ENCODE data around the gene TBC1D22A.

The TBC1D22A gene, protein sequence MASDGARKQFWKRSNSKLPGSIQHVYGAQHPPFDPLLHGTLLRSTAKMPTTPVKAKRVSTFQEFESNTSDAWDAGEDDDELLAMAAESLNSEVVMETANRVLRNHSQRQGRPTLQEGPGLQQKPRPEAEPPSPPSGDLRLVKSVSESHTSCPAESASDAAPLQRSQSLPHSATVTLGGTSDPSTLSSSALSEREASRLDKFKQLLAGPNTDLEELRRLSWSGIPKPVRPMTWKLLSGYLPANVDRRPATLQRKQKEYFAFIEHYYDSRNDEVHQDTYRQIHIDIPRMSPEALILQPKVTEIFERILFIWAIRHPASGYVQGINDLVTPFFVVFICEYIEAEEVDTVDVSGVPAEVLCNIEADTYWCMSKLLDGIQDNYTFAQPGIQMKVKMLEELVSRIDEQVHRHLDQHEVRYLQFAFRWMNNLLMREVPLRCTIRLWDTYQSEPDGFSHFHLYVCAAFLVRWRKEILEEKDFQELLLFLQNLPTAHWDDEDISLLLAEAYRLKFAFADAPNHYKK

GRCh38 chr22:46762238-46763050 is at the start of gene TBC1D22A:
Gene TBC1D22A, plus strand, starts transcription at chr22:46762650. Its CDS starts 137 bp downstream, at chr22:46762787.
- H3K9me3 ChIP-seq (ENCODE audit: control insufficient read depth, low read length), result no peaks in the 10 kb centered on the region
- peak within 1 kb of the TSS; percentile 99 for H3K4me3 ChIP-seq (ENCODE audit: low read length)
- H3K36me3 ChIP-seq (ENCODE audit: control insufficient read depth, insufficient read depth, low read length), result no peaks in the 10 kb centered on the region
- no peaks in the 10 kb centered on the region for H3K27me3 ChIP-seq (ENCODE audit: control insufficient read depth, insufficient read depth, low read length)
- peak within 1 kb of the TSS; percentile 96 for H3K9ac ChIP-seq (ENCODE audit: low read length)
- H3K4me1 ChIP-seq (ENCODE audit: control insufficient read depth, insufficient read depth, low read length), result peaks cover 43% of the 10 kb centered on the region

DNA sequence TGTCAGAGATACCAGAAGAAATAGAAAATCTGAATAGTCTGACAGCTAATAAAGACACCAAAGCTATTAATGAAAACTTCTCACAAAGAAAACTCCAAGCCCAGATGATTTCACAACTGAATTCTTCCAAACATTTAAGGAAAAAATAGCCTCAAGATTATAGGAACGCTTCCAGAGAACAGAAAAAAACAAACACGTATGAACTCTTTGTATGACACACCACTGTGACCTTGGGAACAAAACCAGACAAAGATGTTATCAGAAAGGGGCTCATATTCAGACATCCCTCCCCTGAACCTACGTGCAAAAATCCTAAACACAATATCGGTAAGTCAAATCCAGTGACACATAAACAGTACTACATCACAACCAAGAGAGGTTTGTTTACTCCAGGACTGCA is 47.9 kb upstream of the TBC1D22A start:
- Histone ChIP-seq H3K9ac (ENCODE audit: low read length) (no peak overlapping the region), H3K9me3 (ENCODE audit: control insufficient read depth, low read length) (no peaks in the 10 kb centered on the region), H3K27me3 (ENCODE audit: control insufficient read depth, insufficient read depth, low read length) (no peaks in the 10 kb centered on the region), H3K4me1 (ENCODE audit: control insufficient read depth, insufficient read depth, low read length) (no peaks in the 10 kb centered on the region), H3K4me3 (ENCODE audit: low read length) (no peak overlapping the region), H3K36me3 (ENCODE audit: control insufficient read depth, insufficient read depth, low read length) (peaks cover 4% of the 10 kb centered on the region)

DNA sequence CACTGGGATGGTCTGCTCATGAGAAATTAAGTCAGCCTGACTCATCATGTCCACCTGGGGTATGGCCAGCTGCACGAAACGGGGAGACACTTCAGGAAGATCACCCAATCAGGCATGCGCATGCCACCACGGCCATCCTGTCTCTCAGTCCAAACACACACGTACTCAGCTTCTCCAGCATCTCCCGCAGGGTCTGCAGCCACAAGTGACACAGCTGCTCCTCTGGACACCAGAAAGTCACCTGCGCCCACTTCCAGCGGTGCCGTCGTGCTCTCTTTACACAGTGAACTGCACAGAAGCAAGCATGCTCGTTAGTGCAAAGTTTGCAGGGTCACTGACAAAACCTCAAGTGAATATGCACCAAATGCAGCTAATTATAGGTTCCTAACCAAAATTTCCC is 42.5 kb upstream of the TBC1D22A start:
- Histone ChIP-seq H3K36me3 (ENCODE audit: control insufficient read depth, insufficient read depth, low read length) (no peaks in the 10 kb centered on the region), H3K9me3 (ENCODE audit: control insufficient read depth, low read length) (no peaks in the 10 kb centered on the region), H3K9ac (ENCODE audit: low read length) (no peak overlapping the region), H3K4me3 (ENCODE audit: low read length) (no peak overlapping the region), H3K27me3 (ENCODE audit: control insufficient read depth, insufficient read depth, low read length) (no peaks in the 10 kb centered on the region), H3K4me1 (ENCODE audit: control insufficient read depth, insufficient read depth, low read length) (no peaks in the 10 kb centered on the region)

DNA sequence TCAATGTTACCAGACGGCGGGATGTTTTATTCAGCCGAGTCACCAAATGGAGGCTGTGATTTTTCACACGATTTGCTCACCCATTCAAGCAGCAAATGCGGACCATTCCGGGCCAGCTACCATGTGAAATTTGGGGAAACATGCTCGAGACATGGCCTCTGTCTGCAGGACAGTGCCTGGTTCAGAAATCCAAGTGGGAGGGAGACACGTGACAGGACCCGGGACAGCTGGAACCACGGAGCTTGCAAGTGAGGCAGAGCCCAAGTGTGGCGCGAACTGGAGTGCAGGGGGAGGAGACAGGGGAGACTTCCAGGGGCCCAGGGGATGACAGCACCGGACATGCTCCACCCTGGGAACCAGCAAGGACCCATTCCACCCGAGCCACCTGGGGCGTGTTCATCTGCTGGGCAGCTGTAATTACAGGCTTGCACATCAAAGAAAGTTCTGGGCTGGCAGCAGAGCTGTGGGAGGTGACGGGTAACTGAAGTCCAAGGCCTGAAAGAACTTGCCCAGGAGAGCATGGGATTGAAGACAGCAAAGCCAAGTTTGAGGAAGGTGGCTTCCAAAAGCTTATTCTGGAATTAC is 40.9 kb upstream of the TBC1D22A start:
- H3K9me3 ChIP-seq (ENCODE audit: control insufficient read depth, low read length), result no peaks in the 10 kb centered on the region
- H3K9ac ChIP-seq (ENCODE audit: low read length), result no peak overlapping the region
- no peaks in the 10 kb centered on the region for H3K27me3 ChIP-seq (ENCODE audit: control insufficient read depth, insufficient read depth, low read length)
- H3K36me3 ChIP-seq (ENCODE audit: control insufficient read depth, insufficient read depth, low read length), result no peaks in the 10 kb centered on the region
- H3K4me3 ChIP-seq (ENCODE audit: low read length), result no peak overlapping the region
- H3K4me1 ChIP-seq (ENCODE audit: control insufficient read depth, insufficient read depth, low read length), result peaks cover 5% of the 10 kb centered on the region

GRCh38 chr22:46723882-46724281 is 38.6 kb upstream of the TBC1D22A start:
- H3K27me3 ChIP-seq (ENCODE audit: control insufficient read depth, insufficient read depth, low read length), result no peaks in the 10 kb centered on the region
- H3K36me3 ChIP-seq (ENCODE audit: control insufficient read depth, insufficient read depth, low read length), result no peaks in the 10 kb centered on the region
- H3K4me1 ChIP-seq (ENCODE audit: control insufficient read depth, insufficient read depth, low read length), result peaks cover 7% of the 10 kb centered on the region
- H3K9me3 ChIP-seq (ENCODE audit: control insufficient read depth, low read length), result no peaks in the 10 kb centered on the region
- no peak overlapping the region for H3K4me3 ChIP-seq (ENCODE audit: low read length)
- no peak overlapping the region for H3K9ac ChIP-seq (ENCODE audit: low read length)

- Histone ChIP-seq H3K4me3 (ENCODE audit: low read length) (no peak overlapping the region), H3K4me1 (ENCODE audit: control insufficient read depth, insufficient read depth, low read length) (peaks cover 9% of the 10 kb centered on the region), H3K9me3 (ENCODE audit: control insufficient read depth, low read length) (no peaks in the 10 kb centered on the region), H3K27me3 (ENCODE audit: control insufficient read depth, insufficient read depth, low read length) (no peaks in the 10 kb centered on the region), H3K36me3 (ENCODE audit: control insufficient read depth, insufficient read depth, low read length) (no peaks in the 10 kb centered on the region), H3K9ac (ENCODE audit: low read length) (no peak overlapping the region)
Measured at GRCh38 chr22:46725096-46725495, 37.4 kb upstream of the TBC1D22A start.

DNA sequence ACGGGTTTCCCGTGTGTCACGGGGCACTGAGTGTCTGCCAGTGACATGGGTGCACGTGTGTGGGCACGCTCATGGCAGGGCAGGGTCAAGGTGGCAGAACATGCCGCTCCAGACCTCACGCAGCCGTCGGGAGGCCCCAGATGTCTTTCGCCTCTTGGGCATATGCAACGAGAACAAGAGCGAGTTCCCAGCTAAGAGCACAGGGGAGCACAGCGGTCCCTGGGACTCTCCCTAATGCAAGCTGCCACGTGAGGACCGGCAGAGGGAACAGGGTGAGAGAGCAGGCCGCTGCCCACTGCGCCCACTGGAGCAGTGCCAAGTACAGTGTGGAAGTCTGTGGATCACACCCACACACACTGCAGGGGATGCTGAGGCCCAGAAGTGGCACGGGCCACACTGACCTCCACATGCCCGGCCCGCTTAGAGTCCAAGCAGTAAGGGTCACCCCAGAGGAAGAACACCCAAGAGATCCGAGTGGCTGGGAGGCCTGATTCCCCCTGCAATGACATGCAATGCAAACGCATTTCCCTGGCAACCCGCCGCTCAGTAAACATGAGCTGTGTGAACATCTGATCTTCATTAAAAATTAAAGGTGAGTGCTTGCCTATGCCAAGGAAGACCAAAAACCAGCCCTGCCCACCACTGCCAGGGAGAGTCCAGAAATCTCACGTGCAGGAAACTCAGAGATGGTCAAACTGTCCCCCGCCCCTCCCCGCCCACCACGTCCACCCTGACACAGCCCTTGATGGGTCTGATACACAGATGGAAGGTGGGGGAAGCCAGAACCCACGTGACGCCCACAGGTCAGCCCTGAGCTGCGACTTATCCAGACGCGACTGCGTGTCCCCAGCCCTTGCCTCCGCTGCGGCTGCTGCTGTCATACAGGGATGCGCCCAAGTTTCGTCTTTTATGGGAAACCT is 36.1 kb upstream of the TBC1D22A start:
- H3K36me3 ChIP-seq (ENCODE audit: control insufficient read depth, insufficient read depth, low read length), result no peaks in the 10 kb centered on the region
- H3K4me3 ChIP-seq (ENCODE audit: low read length), result no peak overlapping the region
- no peak overlapping the region for H3K9ac ChIP-seq (ENCODE audit: low read length)
- no peaks in the 10 kb centered on the region for H3K27me3 ChIP-seq (ENCODE audit: control insufficient read depth, insufficient read depth, low read length)
- no peaks in the 10 kb centered on the region for H3K9me3 ChIP-seq (ENCODE audit: control insufficient read depth, low read length)
- H3K4me1 ChIP-seq (ENCODE audit: control insufficient read depth, insufficient read depth, low read length), result peaks cover 18% of the 10 kb centered on the region

GRCh38 chr22:46726986-46727317 is 35.5 kb upstream of the TBC1D22A start:
- Histone ChIP-seq H3K9me3 (ENCODE audit: control insufficient read depth, low read length) (no peaks in the 10 kb centered on the region), H3K4me3 (ENCODE audit: low read length) (no peak overlapping the region), H3K27me3 (ENCODE audit: control insufficient read depth, insufficient read depth, low read length) (no peaks in the 10 kb centered on the region), H3K4me1 (ENCODE audit: control insufficient read depth, insufficient read depth, low read length) (peaks cover 24% of the 10 kb centered on the region), H3K36me3 (ENCODE audit: control insufficient read depth, insufficient read depth, low read length) (no peaks in the 10 kb centered on the region), H3K9ac (ENCODE audit: low read length) (no peak overlapping the region)

GRCh38 chr22:46727813-46728364 is 34.6 kb upstream of the TBC1D22A start:
- no peak overlapping the region for H3K9ac ChIP-seq (ENCODE audit: low read length)
- peaks cover 26% of the 10 kb centered on the region for H3K4me1 ChIP-seq (ENCODE audit: control insufficient read depth, insufficient read depth, low read length)
- H3K27me3 ChIP-seq (ENCODE audit: control insufficient read depth, insufficient read depth, low read length), result no peaks in the 10 kb centered on the region
- no peak overlapping the region for H3K4me3 ChIP-seq (ENCODE audit: low read length)
- no peaks in the 10 kb centered on the region for H3K36me3 ChIP-seq (ENCODE audit: control insufficient read depth, insufficient read depth, low read length)
- H3K9me3 ChIP-seq (ENCODE audit: control insufficient read depth, low read length), result no peaks in the 10 kb centered on the region

GRCh38 chr22:46728470-46728869 is 34.0 kb upstream of the TBC1D22A start:
- Histone ChIP-seq H3K4me1 (ENCODE audit: control insufficient read depth, insufficient read depth, low read length) (peaks cover 26% of the 10 kb centered on the region), H3K4me3 (ENCODE audit: low read length) (no peak overlapping the region), H3K9me3 (ENCODE audit: control insufficient read depth, low read length) (no peaks in the 10 kb centered on the region), H3K9ac (ENCODE audit: low read length) (no peak overlapping the region), H3K27me3 (ENCODE audit: control insufficient read depth, insufficient read depth, low read length) (no peaks in the 10 kb centered on the region), H3K36me3 (ENCODE audit: control insufficient read depth, insufficient read depth, low read length) (no peaks in the 10 kb centered on the region)

GRCh38 chr22:46730568-46731245 is 31.7 kb upstream of the TBC1D22A start:
- Histone ChIP-seq H3K9me3 (ENCODE audit: control insufficient read depth, low read length) (no peaks in the 10 kb centered on the region), H3K27me3 (ENCODE audit: control insufficient read depth, insufficient read depth, low read length) (no peaks in the 10 kb centered on the region), H3K4me3 (ENCODE audit: low read length) (no peak overlapping the region), H3K36me3 (ENCODE audit: control insufficient read depth, insufficient read depth, low read length) (no peaks in the 10 kb centered on the region), H3K4me1 (ENCODE audit: control insufficient read depth, insufficient read depth, low read length) (peaks cover 36% of the 10 kb centered on the region), H3K9ac (ENCODE audit: low read length) (no peak overlapping the region)
